Hematopoietic multipotent progenitor cell treated with erythropoietin and hydrocortisone succinate and interleukin-3 and kit ligand, for 8 days (in vitro differentiated cells): ENCODE measurements around the gene SND1.

Experiments
- DNase-seq: peaks from one replicate; pipeline ENCODE4 v3.0.0-alpha.2; 2015

The SND1 gene

DNA sequence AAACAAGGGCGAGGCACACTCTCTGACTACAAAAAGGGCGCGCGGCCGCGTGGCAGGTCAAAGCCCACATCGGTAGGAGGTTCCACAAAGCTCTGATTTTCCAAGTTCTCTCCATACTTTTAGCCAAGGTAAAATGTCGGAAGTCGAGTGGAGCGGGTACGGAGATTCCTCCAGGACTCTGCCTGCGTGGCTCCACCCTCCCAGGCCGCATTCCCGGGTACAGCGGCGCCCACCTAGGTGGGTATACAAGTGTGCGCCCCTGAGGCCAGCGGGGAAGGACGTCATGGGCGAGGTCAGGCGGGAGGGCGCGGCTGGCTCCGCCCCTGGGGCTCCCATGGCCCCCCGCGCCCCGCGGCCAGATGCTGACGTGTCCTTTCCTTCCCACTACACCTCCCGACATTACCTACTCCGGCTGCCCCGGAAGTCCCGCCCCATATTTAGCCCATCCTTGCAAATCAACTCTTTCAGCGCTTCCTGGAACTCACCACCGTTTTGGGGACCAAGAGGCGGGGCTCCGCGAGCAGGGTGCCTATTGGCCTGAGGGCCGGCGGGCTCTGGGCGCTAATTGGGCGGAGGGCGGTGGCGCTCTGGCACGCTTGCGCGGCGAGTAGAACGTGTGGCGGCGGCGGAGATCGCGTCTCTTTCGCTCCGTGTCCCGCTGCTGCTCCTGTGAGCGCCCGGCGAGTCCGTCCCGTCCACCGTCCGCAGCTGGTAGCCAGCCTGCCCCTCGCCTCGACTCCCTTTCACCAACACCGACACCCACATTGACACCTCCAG, at the start of gene SND1:
Gene SND1 (plus strand): TSS at position 639 of the 777 bp plus-strand sequence. CDS start 180 bp downstream, outside the sequence.
- peak; percentile 99 for DNase-seq

DNA sequence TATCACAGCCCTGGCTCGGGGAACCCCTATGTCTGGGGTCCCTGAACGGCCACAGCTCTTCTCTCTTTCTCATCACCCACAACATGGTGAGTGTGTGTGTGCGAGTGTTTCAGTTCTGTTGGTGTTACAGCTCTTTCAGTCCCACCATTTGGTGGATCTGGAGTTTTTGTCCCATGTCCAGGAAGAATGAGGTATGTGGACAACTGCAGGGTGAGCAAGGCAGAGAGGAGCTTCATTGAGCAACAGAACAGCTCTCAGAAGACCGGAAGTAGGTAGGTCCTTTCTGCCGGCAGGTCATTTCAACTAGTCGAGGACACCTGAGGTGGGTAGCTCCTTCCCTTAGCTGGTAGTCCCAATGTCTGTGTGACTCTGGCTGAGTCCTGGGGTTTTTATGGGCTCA, 43.5 kb upstream of the SND1 start:
- DNase-seq, result no peak

DNA sequence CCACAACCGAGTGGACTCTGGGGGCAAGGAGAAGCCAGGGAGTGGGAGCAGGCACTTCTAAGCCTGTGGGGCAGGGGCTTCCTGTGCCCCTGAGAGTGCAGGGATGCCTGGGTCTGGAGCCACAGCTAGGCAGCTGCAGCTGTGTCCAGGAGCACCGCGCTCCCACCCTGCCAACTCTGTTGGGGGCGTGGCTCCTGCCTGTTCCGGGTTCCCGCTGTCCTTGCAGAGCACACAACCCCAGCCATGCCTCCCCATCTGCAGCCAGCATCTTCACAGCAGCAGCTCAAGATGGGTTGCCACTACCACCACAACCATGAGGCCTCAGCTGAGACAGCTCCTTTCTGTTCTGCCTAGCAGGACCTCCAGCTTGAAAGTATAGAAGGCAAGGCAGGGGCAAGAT, 42.7 kb upstream of the SND1 start:
- DNase-seq, result no peak

DNA sequence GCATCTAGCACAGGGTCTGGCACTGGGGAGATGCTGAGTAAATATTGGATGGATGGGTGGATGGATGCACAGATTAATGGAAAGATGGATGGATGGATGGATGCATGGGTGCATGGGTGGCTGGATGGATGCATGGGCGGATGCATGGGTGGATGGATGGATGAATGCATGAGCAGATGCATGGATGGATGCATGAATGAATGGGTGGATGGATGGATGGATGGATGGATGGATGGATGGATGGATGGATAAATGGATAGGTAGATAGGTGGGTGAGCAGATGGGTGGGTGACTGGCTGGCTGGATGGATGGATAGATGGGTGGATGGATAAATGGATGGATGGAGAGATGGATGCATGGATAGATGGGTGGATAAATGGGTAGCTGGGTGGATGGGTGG, 39.7 kb upstream of the SND1 start:
- DNase-seq, result no peak

DNA sequence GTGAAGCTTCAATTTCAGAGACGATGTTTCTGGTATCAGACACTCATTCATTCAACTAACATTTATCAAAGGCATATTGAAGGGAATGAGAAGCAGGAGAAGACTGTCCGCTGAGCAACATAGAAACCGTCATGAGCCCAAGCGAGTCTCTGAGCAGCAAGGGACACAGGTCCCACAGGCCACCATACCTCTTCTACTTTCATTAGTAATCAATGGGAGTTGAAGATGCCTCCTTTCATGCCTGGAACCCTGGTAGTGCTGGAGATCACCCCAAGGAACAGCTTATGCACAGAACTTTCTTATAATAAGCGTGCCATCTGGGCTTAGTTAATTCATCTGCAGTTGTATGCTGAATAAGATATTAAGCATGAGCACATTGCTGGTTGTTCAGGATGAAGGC, 35.3 kb upstream of the SND1 start:
- no peak for DNase-seq

DNA sequence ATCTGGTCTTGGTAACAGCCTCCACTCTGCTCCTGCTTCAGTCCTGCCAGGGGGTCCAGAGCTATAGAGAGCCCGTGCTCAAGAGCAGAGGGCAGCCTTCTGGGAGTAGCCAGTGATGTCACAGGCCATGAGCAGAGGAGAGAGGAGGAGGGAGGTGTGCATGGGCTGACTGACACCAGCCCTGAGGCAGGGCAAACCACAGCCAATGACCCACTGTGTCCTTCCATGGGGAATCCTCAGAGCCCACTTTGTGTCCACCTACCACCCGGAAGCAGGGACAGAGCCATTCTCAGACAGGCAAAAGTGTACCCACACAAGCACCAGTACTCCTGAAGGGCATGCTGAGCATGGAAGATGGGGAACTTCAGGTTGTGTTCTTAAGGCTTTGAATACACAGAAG, 34.0 kb upstream of the SND1 start, which contains the start of gene PAX4:
Gene PAX4 (minus strand): TSS at position 101 of the 400 bp plus-strand sequence. CDS start 2,214 bp downstream, outside the sequence.
- no peak for DNase-seq

DNA sequence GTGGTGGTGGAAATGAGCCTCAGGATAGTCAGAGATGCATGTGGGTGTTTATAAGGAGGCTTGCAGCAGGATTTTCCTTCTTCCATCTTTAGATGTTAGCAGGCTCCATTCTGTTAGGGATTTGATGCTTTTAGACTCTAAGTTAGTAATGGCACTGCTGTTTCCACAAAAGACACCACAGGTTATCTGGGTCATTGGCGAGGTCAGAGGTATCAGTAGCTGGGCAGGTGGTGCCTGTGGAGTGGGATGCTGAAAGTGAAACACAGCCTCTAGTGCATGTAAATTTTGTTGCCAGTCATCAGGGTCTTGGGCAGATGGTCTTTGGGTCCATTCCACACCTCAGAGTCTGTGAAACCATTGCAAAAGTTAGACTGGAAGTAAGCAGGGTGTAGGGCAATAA, 33.2 kb upstream of the SND1 start:
- DNase-seq, result no peak

DNA sequence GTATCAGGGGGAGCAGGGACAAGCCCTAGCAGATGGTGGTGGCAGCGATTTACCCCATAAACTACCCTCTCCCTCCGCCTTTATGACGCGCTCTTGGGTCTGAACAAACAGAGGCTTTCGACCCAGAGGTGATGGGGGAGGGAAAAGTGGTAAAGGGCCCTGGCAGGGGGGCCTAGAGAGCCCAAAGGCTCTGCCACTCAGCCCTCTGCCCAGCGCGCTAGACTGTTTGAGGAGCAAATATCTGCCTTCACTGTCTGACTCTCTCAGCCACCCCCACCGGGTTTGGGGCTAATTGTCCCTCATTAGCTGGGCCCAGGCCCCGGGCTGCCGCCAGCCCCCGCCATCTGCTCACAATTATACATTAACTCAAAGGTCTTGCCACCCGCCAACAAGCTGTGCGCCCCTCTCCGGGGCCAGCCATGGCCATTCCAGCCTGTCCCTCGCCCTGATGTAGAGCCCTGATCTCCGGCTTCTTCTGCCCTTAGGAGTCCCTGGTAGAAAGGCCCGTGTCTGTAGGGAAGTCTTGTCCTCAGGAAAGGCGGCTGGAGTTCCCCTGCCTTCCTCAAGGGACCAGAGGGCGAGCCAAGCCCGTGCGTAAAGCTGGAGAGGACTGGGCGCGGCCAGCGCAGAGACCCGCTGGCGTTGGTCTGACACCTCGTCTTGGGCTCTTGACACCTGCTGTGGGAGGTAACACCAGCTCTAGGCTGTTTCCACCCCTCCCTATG, 32.2 kb upstream of the SND1 start:
- DNase-seq, result no peak

DNA sequence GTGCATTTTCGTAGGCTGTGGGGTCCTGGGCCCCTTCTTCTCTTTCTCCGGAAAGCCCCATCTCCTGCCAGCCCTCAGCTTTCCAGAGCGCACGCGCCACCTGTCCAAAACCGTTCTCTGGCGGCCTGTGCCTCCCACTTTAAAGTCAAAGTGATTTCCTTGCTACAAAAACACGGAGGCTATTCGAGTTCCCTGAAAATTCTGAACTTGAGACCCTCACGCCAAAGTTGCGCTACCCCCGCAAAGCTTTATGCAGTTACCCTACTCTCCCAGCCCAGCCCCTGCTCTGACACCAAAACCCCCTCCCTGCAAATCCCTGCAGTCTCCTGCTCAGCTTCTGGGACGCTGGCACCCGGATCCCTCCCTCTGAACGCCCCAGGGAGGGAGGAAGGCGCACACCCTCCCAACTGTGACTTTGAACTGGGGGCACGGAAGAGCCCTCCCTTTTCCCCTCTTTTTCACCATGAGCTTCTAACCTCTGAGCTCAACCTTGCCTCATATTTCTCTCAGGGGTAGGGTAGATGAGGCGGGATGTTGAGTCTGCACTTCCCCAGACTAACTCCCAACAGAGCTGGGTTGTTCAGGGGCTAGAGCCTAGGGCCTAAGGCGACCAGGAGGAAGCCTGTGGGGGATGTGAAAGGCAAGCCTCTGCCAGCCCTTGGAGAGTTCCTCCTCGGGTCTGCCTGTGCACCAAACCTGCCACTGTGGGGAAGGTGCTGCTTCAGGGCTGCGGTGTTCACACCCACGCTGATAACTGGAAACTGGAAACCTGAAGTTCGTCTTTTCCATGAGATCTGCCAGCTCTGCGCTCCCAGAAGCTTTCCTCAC, 31.4 kb upstream of the SND1 start:
- no peak for DNase-seq

DNA sequence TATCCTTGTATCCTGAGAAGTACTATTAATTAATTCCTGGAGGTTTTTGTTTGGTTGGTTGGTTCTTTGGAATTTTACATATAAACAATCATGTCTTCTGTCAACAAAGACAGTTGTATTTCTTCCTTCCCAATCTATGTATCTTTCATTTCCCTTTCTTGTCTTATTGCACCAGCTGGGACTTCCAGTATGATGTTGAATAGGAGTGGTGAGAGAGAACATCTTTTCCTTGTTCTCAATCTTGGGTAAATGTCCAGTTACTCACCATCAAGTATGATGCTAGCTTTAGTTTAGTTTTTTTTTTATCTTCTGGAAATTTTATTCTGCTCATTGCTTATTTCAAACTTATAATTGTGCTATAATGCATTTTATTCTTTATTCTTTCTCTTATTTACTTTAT, 26.7 kb upstream of the SND1 start:
- no peak for DNase-seq

DNA sequence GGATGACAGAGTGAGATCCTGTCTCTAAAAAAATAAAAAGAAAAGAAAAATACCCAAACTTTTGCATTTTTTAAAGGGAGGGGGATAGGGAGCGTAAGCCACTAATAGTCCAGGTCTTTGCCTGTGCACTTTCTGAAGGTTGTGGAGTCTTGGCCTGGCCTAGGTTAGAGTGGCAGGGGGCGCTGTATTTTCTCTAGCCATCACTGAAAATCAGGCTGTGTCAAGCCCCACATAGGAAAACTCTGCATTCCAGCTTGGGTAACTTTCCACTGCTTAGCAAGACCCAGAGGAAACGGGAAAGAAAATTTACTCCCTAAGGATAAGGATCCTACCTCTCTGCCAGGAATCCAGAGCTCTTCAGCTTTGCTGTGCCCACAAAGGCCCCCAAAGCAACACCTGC, 23.5 kb upstream of the SND1 start:
- no peak for DNase-seq

DNA sequence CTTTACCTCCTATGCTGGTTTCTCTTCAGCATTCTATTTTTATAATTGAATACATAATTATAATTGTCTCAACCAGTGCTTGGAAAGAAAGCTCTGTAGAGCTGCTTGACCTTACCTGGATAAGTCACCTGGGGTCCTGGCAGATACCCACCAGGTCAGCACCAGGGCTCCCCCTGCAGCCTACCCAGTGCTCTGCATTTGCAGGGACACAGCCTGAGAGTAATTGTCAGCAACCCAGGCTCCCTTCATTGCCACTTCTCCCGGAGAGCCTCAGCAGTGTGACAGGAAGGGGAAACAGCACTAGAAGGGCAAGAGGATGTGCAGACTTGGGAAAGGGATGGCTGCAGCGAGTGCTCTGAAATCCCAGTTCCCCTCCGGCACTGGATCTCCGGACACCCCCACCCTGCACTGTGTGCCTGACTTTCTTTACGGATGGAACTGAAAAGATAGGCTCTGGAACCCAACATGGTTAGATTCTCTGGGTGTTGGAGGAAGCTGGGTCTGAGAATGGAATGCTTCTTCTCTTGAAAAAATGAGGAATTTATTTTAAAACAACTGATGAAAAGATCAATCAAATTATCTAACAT, 22.6 kb upstream of the SND1 start:
- no peak for DNase-seq

DNA sequence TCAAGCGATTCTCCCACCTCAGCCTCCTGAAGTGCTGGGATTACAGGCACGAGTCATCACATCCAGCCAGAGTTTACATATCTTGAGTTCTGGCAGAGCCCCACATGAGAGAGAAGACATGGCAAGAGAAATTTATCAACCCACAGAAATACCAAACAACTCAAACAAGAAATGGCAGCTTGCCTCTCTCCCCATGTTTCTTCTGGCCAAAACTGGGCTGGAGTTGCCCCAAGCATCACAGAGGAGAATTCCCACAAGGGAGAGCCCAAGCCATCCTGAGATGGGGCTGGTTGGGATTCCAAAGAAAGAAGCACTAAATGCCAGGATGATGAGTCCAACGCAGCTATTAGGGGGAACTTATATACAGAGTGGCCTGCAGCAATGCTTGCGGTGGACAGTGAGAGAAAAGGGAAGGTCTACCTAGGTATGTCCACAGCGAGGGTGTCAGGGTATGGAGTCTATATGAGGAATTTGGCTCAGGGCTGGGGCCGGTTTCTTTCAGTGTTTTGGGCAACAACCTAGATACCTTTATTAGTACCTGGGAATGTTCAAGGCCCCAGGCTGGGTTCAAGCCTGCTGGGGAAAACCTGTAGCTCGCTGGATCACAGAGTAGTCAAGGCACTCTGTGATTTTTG, 19.6 kb upstream of the SND1 start:
- no peak for DNase-seq

DNA sequence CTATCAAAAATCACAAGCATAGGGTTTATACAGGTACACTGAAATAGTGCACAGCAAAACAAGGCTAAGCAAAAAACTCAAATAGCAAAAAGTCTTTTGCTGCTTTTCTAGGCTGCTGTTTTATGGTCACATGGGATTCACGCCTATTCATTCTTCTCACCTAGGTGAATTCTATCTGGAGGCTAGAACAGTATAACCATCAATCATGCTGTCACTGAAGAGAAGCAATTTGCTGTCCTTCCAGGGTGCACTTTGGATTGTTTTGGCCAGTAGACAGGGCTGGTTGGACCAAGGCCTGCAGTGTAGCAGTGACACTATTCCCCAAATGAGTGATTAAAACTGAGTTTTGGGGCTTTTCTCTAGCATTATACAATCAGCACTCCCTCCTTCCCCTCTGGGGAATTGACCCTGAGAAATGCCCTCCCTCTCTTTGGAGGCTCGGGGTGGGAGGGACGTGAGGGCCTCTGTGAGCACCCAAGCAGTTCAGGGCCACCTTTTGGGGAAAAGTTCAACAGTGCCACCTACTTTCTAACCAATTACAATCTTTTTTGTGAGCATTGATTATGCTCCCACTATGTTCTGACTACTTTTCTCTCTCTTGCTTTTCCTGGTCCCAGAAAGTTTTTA, 16.2 kb upstream of the SND1 start:
- DNase-seq, result no peak

DNA sequence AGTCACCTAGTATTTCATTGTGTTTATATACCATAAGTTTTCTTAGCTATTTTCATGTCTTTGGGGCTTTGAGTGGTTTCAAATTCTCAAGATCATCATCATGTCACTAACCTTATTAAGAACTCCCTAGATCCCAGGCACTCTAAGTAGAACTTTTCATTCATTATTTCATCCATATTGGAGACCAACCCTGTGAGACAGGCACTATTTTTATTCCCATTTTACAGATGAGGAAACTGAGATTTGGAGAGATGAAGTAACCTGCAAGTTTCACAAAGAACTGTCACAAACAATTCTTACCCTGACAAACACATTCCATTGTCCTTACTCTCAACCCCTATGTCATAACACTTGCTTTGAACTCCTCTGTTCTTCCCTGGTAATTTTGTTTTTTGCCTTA, 13.8 kb upstream of the SND1 start:
- no peak for DNase-seq

DNA sequence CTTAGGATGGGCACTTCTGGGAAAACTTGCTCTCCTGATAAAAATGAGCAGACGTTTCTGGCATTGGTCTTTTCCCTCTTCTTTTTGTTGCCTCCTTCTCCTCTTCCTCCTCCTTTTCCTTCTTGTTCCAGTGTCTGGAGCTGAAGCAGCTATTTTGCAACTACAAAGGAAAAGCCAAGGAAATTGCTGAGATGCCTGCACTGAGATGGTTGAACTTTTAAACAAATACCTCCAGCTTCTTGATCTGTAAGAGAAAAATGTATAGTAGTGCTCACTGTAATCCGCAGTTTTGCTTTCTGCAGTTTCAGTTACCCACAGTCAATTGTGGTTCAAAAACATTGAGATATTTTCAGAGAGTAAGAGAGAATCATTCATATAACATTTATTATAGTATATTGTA, 7.5 kb upstream of the SND1 start:
- no peak for DNase-seq

DNA sequence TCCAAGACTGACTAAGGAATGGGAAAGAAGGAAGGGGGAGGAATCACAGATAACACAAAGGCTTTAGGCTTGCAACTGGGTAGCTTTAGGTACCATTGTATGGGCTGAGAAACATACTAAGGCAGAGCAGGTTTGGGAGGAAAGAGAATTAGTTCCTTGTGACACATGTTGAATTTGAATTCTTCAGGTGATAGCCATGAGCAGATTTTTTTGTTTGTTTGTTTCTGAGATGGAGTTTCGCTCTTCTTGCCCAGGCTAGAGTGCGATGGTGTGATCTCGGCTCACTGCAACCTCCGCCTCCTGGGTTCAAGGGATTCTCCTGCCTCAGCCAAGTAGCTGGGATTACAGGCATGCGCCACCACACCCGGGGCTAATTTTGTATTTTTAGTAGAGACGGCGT, 4.4 kb upstream of the SND1 start:
- no peak for DNase-seq

DNA sequence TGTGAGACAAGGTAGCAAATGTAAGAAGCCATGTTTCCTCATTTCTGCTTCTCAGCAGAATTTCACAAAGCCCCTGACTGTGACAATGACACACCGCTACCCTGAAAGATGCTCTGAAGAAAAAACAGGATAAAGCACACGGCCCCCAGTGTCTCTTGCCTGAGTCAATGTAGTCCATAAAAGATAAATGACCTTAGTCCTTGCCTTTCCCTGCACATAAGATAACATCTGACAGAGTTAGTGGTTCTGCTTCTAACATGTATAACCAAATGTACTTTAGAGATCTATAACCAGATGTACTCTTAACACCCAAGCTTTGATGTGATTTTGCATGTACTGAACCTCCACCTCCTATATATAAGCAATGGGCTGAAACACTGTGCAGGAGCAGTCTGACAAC, 3.0 kb upstream of the SND1 start:
- no peak for DNase-seq

DNA sequence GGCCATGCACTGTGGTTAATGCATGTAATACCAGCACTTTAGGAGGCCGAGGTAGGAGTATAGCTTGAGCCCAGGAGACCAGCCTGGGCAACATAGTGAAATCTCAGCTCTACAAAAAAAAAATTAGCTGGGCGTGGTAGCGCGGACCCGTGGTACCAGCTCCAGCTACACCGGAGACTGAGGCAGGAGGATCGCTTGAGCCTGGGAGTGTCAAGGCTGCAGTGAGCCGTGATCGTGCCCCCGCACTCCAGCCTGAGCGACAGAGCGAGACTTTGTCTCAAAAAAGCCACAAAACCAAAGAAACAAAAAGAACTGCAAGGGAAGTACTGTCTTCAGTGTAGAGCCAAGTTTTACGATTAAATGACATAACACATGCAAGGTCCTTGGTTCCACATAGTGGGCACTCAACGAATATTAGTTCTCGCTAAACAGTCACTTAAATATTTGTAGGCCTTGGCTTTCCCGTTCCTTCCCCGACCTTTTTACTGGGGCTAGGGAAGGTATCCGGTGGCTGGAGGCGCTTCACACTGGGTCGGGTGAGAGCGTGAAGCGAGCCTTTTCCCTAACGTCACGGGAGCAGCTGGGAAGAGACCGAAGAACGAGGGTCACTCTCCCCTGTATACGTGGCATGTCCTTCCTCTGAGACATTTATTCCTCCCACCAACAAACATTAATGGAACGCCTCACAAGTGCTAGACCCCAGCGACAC, 993 bp upstream of the SND1 start:
- DNase-seq, result peak; percentile 23

DNA sequence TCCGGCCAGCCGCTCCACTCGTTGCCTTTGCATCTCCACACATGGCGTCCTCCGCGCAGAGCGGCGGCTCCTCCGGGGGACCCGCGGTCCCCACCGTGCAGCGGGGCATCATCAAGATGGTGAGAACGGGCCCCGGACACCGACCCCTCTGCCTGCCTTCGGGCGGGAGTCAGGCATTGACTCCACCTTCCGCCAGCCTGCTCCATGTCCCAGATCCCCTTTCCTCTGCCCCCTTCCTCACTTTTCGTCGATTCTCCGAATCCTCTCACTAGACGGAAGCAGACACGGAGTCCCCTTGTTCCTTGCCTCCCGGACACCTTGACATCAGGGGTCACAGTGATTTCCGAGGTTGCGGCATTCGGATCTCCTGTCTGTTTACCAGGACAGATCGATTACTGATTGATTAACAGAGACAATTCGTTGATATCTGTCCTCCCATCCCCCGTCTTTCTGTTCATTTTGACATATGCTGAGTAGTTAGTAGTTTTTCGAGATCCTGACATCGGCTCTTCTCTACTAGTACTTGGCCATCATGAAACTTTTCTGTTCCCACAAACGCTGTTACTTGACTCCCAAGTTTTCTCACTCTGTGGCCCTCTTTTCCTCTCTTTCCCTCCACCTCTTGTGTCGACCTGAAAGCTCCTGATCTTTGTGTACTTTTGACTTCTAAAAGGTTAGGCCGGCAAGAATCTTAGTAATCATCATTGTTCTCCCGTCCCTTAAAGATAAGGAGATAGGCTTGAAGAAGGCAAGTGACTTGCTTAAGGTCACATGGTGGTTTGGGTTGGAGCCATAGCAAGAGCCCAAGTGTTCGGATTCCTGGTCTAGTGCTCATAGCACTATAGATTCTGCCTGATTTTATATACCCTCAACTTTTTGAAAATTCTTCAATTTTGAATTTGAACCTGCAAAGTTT, 597 bp downstream of the SND1 start:
- DNase-seq, result peak; percentile 67
